Activated CD8-positive, alpha-beta T cell treated with anti-CD3 and anti-CD28 coated beads, Interleukin-2, amount 10 ng/mL, durations not matched to agents 7 days and 5 days (primary cell): ENCODE results near the gene ZNF580. TPM values are rescaled to one million over a fixed set of nuclear protein-coding genes. Genes with fewer than 3 reads are reported as not detected.

Source experiments
- ATAC-seq: fragments of 150-1000 bp; cut with Tn5 transposase; one replicate; pipeline ENCODE4 v1.10.0; 2021; ENCODE audit warnings: moderate library complexity
- CTCF ChIA-PET: fragments of 350-600 bp; sonication (Branson Sonifier 250); formaldehyde crosslinking; loops from one replicate; lab custom pipeline; 2021; ENCODE audit warnings: antibody characterized with exemption; lab: Charles Lee
- POLR2A ChIA-PET: fragments of 350-600 bp; sonication (Branson Sonifier 250); formaldehyde crosslinking; loops from one replicate; lab custom pipeline; 2021; ENCODE audit warnings: antibody characterized with exemption; lab: Charles Lee
- DNase-seq: peaks from one replicate; pipeline ENCODE4 v3.0.0-alpha.2; 2020
- H3K27ac Mint-ChIP-seq: one replicate; pipeline ENCODE4 v1.8.0; 2021; ENCODE audit warnings: mild to moderate bottlenecking, mixed read lengths
- H3K27me3 Mint-ChIP-seq: one replicate; pipeline ENCODE4 v1.8.0; 2021; ENCODE audit warnings: low read depth, mixed read lengths
- H3K36me3 Mint-ChIP-seq: one replicate; pipeline ENCODE4 v1.8.0; 2021; ENCODE audit warnings: low read depth, mixed read lengths
- H3K4me1 Mint-ChIP-seq: one replicate; pipeline ENCODE4 v1.8.0; 2021; ENCODE audit warnings: low read depth, mixed read lengths
- H3K4me3 Mint-ChIP-seq: one replicate; pipeline ENCODE4 v1.8.0; 2021; ENCODE audit warnings: mild to moderate bottlenecking, mixed read lengths
- H3K9me3 Mint-ChIP-seq: one replicate; pipeline ENCODE4 v1.8.0; 2022; ENCODE audit warnings: mixed read lengths; ENCODE audit not compliant: insufficient read depth
- total RNA-seq, 2 experiments: library from RNA; stranded (reverse); gene quantifications; one replicate each; pipeline ENCODE4 v1.2.3, GENCODE V29; 2021

ZNF580 gene
- total RNA-seq, 2 experiments from 2014 or later: 30.2 to 32.1 TPM

GRCh38 chr19:55655648-55656040, 14.8 kb downstream of the ZNF580 start:
- Mint-ChIP-seq H3K4me1 (peaks cover 41% of the 10 kb centered on the region), H3K27me3 (no peaks in the 10 kb centered on the region), H3K36me3 (peaks cover 47% of the 10 kb centered on the region), H3K4me3 (peak overlapping the region; percentile 83), H3K9me3 (no peaks in the 10 kb centered on the region), H3K27ac (peak overlapping the region; percentile 97)
- POLR2A ChIA-PET: no interaction called here
- CTCF ChIA-PET: interaction anchor here (1.0 kb wide), 1 partner anchor 23 kb away, joined by 7 read pairs; no protein-coding TSS in a partner anchor
- DNase-seq: no peak
- ATAC-seq: no peak

DNA sequence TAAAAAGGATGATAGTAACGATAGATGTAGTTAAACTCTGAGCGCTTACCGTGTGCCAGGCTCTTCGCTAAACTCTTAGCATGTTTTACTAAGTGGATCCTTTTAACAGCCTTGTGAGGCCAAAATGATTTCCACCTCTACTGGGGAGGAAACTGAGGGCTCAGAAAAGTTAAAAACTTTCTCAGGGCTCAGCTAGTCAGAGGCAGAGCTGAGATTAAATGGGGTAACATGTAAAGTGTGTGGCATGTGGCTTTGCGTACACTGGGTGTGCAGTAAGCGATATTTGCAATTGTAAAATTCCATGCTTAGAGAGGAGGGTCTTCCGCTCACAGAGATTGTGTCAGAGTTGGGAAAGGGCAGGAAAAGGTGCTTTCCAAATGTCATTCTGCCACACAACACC, 15.8 kb downstream of the ZNF580 start:
- POLR2A ChIA-PET: interaction anchor here (1.3 kb wide), 1 partner anchor 16 kb away, joined by 3 read pairs; no protein-coding TSS in a partner anchor
- Mint-ChIP-seq H3K27me3 (no peaks in the 10 kb centered on the region), H3K36me3 (peaks cover 54% of the 10 kb centered on the region), H3K4me3 (peak overlapping the region; percentile 83), H3K4me1 (peaks cover 43% of the 10 kb centered on the region), H3K9me3 (no peaks in the 10 kb centered on the region), H3K27ac (peak overlapping the region; percentile 97)
- DNase-seq (no peak), ATAC-seq (no peak)
- CTCF ChIA-PET: interaction anchor here (0.7 to 1.6 kb wide), 5 partner anchors 15 to 195 kb away, joined by 3 to 9 read pairs (median 3); partner anchors contain the start of gene ISOC2

GRCh38 chr19:55656988-55657747, 16.4 kb downstream of the ZNF580 start:
- peaks cover 58% of the 10 kb centered on the region for H3K36me3 Mint-ChIP-seq

DNA sequence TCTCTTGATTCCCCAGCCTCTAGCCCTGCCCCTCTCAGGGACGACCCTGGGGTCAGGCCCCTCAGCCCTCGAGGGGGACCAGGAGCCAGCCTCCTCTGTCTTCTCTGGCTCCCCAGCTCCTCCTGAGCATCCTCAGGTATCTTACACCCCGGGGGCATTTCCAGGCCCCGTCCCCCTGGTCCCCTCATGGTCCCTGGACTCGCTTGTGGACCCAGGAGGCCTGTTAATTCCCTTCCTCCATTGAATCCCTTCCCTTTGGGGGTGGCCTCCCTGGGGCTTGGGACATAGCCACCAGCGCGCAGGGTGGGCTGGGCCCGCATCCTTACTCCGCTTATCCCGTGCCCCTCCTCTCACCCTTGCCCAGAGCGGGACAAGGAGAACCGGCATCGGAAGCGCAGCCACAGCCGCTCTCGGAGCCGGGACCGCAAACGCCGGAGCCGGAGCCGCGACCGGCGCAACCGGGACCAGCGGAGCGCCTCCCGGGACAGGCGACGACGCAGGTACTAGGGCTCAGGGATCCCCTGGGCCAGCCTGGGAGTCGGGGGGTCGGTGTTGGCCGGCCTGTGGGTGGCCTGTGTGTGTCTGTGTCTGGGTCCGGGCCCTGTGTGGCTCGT, 18.2 kb downstream of the ZNF580 start:
- DNase-seq (no peak), ATAC-seq (no peak)
- ChIA-PET CTCF (no interaction called here), POLR2A (interaction anchor here (0.7 kb wide), 1 partner anchor 26 kb away, joined by 3 read pairs; no protein-coding TSS in a partner anchor)
- H3K9me3 Mint-ChIP-seq: no peaks in the 10 kb centered on the region
- H3K36me3 Mint-ChIP-seq: peaks cover 72% of the 10 kb centered on the region
- H3K27me3 Mint-ChIP-seq: no peaks in the 10 kb centered on the region
- H3K4me1 Mint-ChIP-seq: peaks cover 51% of the 10 kb centered on the region
- H3K27ac Mint-ChIP-seq: peak overlapping the region; percentile 67
- no peak overlapping the region for H3K4me3 Mint-ChIP-seq

More at GRCh38 chr19:55656988-55657747, 16.4 kb downstream of the ZNF580 start:
- Mint-ChIP-seq H3K9me3 (no peaks in the 10 kb centered on the region), H3K4me3 (peak overlapping the region; percentile 83), H3K27me3 (no peaks in the 10 kb centered on the region), H3K4me1 (peaks cover 48% of the 10 kb centered on the region), H3K27ac (peak overlapping the region; percentile 76)
- ATAC-seq (no peak), DNase-seq (no peak)
- POLR2A ChIA-PET: interaction anchor here (1.1 to 1.3 kb wide), 2 partner anchors 15 to 30 kb away, joined by 3 read pairs; no protein-coding TSS in a partner anchor
- CTCF ChIA-PET: interaction anchor here (0.7 to 1.6 kb wide), 4 partner anchors 14 to 196 kb away, joined by 3 to 9 read pairs (median 3); partner anchors contain the start of gene ISOC2

DNA sequence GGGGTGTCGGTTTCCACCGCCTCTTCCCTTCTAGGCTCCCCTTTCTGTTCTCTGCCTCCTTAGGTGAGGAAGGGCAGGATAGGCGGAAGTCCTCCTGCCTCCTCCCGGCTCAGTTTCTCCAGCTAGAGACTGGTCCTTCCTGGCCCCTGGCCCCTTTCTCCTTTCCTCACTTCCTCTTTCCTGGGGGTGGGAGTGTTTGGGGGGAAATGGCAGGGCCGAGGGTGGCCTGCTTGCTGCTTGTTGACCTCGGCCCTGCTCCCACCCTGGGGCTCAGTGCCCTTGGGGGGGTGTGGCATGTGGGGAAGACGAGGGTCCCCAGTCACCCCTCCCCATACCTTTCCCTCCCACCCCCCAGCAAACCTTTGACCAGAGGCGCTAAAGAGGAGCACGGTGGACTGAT, 19.0 kb downstream of the ZNF580 start:
- Mint-ChIP-seq H3K27ac (peak overlapping the region; percentile 39), H3K4me1 (peaks cover 51% of the 10 kb centered on the region), H3K36me3 (peaks cover 76% of the 10 kb centered on the region), H3K27me3 (no peaks in the 10 kb centered on the region), H3K9me3 (no peaks in the 10 kb centered on the region), H3K4me3 (no peak overlapping the region)
- ATAC-seq (no peak), DNase-seq (no peak)
- ChIA-PET CTCF (no interaction called here), POLR2A (no interaction called here)

- peaks cover 51% of the 10 kb centered on the region for H3K4me1 Mint-ChIP-seq
- no peak overlapping the region for H3K4me3 Mint-ChIP-seq
- no peak for ATAC-seq
- CTCF ChIA-PET: no interaction called here
- H3K27me3 Mint-ChIP-seq: no peaks in the 10 kb centered on the region
- POLR2A ChIA-PET: no interaction called here
- H3K9me3 Mint-ChIP-seq: no peaks in the 10 kb centered on the region
- peaks cover 78% of the 10 kb centered on the region for H3K36me3 Mint-ChIP-seq
- no peak overlapping the region for H3K27ac Mint-ChIP-seq
- no peak for DNase-seq
These were observed 19.6 kb downstream of the ZNF580 start for GRCh38 chr19:55660404-55660803.

- Mint-ChIP-seq H3K27me3 (no peaks in the 10 kb centered on the region), H3K4me1 (peaks cover 48% of the 10 kb centered on the region), H3K36me3 (peaks cover 75% of the 10 kb centered on the region), H3K9me3 (no peaks in the 10 kb centered on the region), H3K27ac (no peak overlapping the region), H3K4me3 (no peak overlapping the region)
- POLR2A ChIA-PET: no interaction called here
- no peak for DNase-seq
- CTCF ChIA-PET: no interaction called here
- ATAC-seq: no peak
These were observed 20.2 kb downstream of the ZNF580 start for GRCh38 chr19:55660991-55661390.

DNA sequence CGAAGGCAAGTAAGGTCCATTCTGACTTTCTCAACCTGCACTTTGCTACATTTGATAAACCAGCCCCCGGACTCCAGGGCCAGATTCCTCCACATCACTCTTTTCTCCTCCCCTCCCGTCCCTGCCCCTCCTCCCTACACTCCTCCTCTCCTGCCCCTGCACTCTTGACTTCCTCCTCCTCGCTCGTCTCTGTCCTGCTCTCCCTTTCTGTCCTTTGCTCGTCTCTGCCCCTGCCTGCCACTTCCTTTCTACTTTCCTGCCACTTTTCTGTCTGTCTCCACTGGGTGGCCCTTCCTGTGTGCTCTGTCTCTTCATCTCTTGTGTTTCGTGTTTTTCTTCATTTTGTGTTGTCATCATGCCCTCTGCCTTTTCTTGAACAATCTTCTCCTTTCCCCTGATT, 21.0 kb downstream of the ZNF580 start:
- POLR2A ChIA-PET: no interaction called here
- H3K4me1 Mint-ChIP-seq: peaks cover 40% of the 10 kb centered on the region
- no peak overlapping the region for H3K4me3 Mint-ChIP-seq
- no peak for DNase-seq
- CTCF ChIA-PET: no interaction called here
- no peaks in the 10 kb centered on the region for H3K27me3 Mint-ChIP-seq
- no peak for ATAC-seq
- H3K27ac Mint-ChIP-seq: peak overlapping the region; percentile 70
- H3K9me3 Mint-ChIP-seq: no peaks in the 10 kb centered on the region
- peaks cover 73% of the 10 kb centered on the region for H3K36me3 Mint-ChIP-seq

GRCh38 chr19:55663846-55664536, 23.2 kb downstream of the ZNF580 start:
- ChIA-PET POLR2A (no interaction called here), CTCF (no interaction called here)
- no peak for DNase-seq
- no peak overlapping the region for H3K27ac Mint-ChIP-seq
- H3K27me3 Mint-ChIP-seq: no peaks in the 10 kb centered on the region
- H3K9me3 Mint-ChIP-seq: no peaks in the 10 kb centered on the region
- ATAC-seq: no peak
- H3K4me1 Mint-ChIP-seq: peaks cover 22% of the 10 kb centered on the region
- H3K36me3 Mint-ChIP-seq: peaks cover 72% of the 10 kb centered on the region
- no peak overlapping the region for H3K4me3 Mint-ChIP-seq

- peaks cover 21% of the 10 kb centered on the region for H3K4me1 Mint-ChIP-seq
- H3K36me3 Mint-ChIP-seq: peaks cover 74% of the 10 kb centered on the region
- ATAC-seq (no peak), DNase-seq (no peak)
- POLR2A ChIA-PET: interaction anchor here (1.4 kb wide), 1 partner anchor 12 kb away, joined by 6 read pairs; the partner anchor contains the start of gene U2AF2
- H3K27ac Mint-ChIP-seq: no peak overlapping the region
- no peaks in the 10 kb centered on the region for H3K9me3 Mint-ChIP-seq
- no peaks in the 10 kb centered on the region for H3K27me3 Mint-ChIP-seq
- H3K4me3 Mint-ChIP-seq: no peak overlapping the region
- CTCF ChIA-PET: interaction anchor here (2.1 kb wide), 1 partner anchor 12 kb away, joined by 6 read pairs; no protein-coding TSS in a partner anchor
These were observed 25.7 kb downstream of the ZNF580 start for GRCh38 chr19:55666343-55667005.

DNA sequence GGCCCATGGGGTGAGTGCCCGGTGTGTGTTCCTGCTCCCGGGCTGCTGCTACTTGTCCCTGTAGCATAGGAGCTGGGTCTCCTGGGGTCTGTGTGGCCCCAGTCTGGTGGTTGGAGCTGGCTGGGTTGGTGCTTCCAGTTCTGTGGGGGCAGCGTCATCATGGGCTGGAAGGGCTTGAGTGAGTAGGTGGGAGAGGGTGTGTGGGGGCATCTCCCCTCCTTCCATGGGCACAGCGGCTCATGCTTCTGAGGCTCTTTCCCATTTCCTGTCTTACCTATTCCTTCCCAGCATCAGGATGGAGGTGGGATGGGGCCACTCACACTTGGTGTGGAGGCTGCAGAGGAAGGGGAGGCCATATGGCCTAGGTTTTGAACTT, 26.2 kb downstream of the ZNF580 start:
- Mint-ChIP-seq H3K36me3 (peaks cover 71% of the 10 kb centered on the region), H3K27ac (no peak overlapping the region), H3K9me3 (no peaks in the 10 kb centered on the region), H3K4me1 (peaks cover 18% of the 10 kb centered on the region), H3K27me3 (no peaks in the 10 kb centered on the region), H3K4me3 (no peak overlapping the region)
- ChIA-PET CTCF (interaction anchor here (0.7 to 2.1 kb wide), 2 partner anchors 13 to 58 kb away, joined by 6 read pairs; no protein-coding TSS in a partner anchor), POLR2A (interaction anchor here (1.4 kb wide), 1 partner anchor 13 kb away, joined by 6 read pairs; the partner anchor contains the start of gene U2AF2)
- no peak for DNase-seq
- ATAC-seq: no peak
